BLaER1 (cell line): ENCODE data around the gene POLR1C.
"Not testable (repeated sequence)": the region's sequence is repeated elsewhere in the genome, so short reads cannot be mapped to it uniquely, and the experiment has no call there.

Experiments used
- H3K27ac ChIP-seq: shearing (Covaris generic); formaldehyde crosslinking; 2 replicates; pipeline ENCODE4 v1.8.1; 2022
- H3K27me3 ChIP-seq: shearing (Covaris generic); formaldehyde crosslinking; 2 replicates; pipeline ENCODE4 v1.8.1; 2022
- H3K36me3 ChIP-seq: shearing (Covaris generic); formaldehyde crosslinking; 2 replicates; pipeline ENCODE4 v1.8.1; 2022
- H3K4me1 ChIP-seq: shearing (Covaris generic); formaldehyde crosslinking; 2 replicates; pipeline ENCODE4 v1.8.1; 2022
- H3K4me2 ChIP-seq: shearing (Covaris generic); formaldehyde crosslinking; 2 replicates; pipeline ENCODE4 v1.8.1; 2022
- H3K4me3 ChIP-seq: shearing (Covaris generic); formaldehyde crosslinking; 2 replicates; pipeline ENCODE4 v1.8.1; 2022
- H3K9ac ChIP-seq: shearing (Covaris generic); formaldehyde crosslinking; 2 replicates; pipeline ENCODE4 v1.8.1; 2022
- H3K9me3 ChIP-seq: shearing (Covaris generic); formaldehyde crosslinking; 2 replicates; pipeline ENCODE4 v1.8.1; 2022
- H4K20me1 ChIP-seq: shearing (Covaris generic); formaldehyde crosslinking; 2 replicates; pipeline ENCODE4 v1.8.1; 2022
- Cebpa-rat ChIP-seq: shearing (Covaris generic); IDR thresholded peaks from 2 replicates; pipeline ENCODE4 v1.8.1; 2022

Gene POLR1C

DNA sequence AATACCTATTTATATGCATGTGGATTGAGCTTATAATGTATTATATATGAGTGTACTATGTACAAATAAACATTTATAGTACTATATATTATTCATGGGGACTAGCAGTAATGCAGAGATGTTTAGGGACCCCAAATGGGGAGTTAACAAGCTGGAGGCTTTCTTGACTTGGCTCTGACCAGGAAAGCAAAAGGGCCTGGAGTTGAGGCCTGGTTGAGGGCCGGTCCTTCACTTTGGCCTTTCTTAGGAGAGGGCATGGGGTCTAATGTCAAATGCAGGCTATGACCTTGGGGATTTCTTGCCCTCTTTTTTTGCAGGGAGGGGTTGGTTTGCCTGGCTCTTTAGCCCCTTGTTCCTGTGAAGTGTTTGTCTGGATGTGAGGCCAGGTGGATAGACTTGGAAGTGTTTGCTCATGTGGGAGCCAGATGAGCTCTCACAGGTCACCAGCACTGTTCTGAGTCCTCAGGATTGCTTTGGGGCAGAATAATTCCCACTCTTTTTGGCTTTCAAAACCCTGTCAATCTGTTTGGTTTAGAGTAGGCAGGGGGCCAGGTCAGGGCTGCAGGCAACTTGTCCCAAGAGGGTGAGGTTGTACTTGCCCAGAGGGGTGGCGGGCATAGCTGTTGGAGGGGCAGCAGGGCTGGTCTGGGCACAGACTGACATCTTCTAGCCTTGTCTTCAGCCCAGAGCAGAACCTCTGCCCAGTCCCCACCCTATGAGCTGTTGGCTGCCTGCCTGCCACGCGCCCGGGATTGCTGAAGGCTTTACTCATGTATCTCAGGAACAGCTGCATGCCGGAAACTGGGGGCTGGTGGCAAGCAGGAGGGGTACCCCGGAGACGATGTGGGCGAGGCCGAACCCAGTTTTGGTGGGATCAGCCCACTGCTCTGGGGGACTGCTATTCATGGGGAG, 24.9 kb upstream of the POLR1C start:
- Histone ChIP-seq H3K9ac (no peak overlapping the region), H3K9me3 (no peaks in the 10 kb centered on the region), H4K20me1 (peaks cover 53% of the 10 kb centered on the region), H3K36me3 (peaks cover 51% of the 10 kb centered on the region), H3K27ac (no peak overlapping the region), H3K4me1 (peaks cover 22% of the 10 kb centered on the region), H3K27me3 (no peaks in the 10 kb centered on the region), H3K4me3 (no peak overlapping the region), H3K4me2 (no peak overlapping the region)
- TF ChIP-seq Cebpa-rat = no peak

DNA sequence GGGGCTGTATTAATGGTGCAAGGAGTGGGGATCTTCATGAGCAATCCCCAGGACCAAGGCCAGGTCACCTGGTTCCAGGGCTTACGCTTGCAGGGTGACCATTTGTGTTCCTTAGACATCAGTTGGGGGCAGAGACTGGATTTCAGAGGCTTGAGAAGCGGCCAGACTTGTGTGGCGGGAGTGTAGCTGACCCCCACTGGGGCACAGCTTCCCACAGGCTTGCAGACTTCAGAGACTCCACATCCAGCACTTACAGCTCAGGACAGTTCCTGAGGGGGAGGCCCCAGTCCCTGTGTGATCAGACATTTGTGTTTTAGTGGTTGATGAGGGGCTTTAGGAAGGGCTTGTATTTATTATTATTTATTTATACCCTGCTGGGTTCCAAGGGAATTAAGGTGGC, 24.2 kb upstream of the POLR1C start:
- Histone ChIP-seq H3K4me1 (peaks cover 24% of the 10 kb centered on the region), H3K27me3 (no peaks in the 10 kb centered on the region), H3K4me2 (no peak overlapping the region), H3K27ac (no peak overlapping the region), H3K36me3 (peaks cover 52% of the 10 kb centered on the region), H3K9me3 (no peaks in the 10 kb centered on the region), H4K20me1 (peaks cover 60% of the 10 kb centered on the region), H3K9ac (no peak overlapping the region), H3K4me3 (no peak overlapping the region)
- TF ChIP-seq Cebpa-rat = no peak

DNA sequence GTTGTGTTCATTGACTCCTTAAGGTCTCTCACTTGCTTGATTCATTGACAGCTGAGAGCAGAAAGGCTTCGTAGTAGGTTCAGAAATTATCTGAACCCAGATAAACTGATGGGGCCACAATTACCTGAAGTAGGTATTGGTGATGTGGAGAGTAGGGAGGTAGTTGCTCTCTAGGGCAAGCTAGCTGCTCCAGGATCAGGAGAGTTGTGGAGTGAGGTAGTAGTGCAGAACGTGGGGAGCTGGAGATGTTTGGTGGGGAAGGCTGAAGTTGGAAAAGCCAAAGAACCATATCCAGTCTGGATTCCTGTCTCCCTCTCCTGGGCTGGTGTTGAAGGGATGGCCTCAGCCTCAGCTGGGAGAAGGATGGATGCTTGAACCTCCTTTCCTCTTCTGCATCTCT, 23.7 kb upstream of the POLR1C start:
- Histone ChIP-seq H3K27ac (no peak overlapping the region), H3K36me3 (peaks cover 58% of the 10 kb centered on the region), H3K4me2 (no peak overlapping the region)

DNA sequence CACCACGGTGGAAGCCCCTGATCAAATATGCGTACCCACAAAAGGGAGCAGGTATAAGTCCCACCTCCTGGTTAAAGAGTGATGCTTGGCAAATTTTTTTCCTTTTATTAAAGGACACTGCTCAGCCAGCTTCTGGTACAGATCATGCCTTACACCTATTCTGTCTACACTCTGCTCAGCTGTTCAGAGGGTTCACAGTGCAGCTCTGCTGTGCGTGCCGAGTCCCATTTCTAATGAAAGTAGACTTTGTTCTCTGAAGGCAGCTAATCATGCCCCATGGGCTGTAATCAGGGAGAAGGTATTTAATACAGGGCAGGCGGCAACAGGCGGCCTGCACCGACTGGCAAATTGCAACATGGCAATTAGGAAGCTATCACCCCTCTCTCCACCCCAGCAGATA, 23.1 kb upstream of the POLR1C start:
- Histone ChIP-seq H3K4me1 (peaks cover 24% of the 10 kb centered on the region), H3K27ac (no peak overlapping the region), H3K9ac (no peak overlapping the region), H3K9me3 (no peaks in the 10 kb centered on the region), H3K36me3 (peaks cover 64% of the 10 kb centered on the region), H3K4me2 (no peak overlapping the region), H4K20me1 (peaks cover 65% of the 10 kb centered on the region), H3K27me3 (no peaks in the 10 kb centered on the region), H3K4me3 (no peak overlapping the region)
- no peak for TF ChIP-seq Cebpa-rat

More for the DNA sequence above, 23.7 kb upstream of the POLR1C start:
- H3K9ac ChIP-seq = no peak overlapping the region
- peaks cover 63% of the 10 kb centered on the region for H4K20me1 ChIP-seq
- H3K4me1 ChIP-seq = peaks cover 24% of the 10 kb centered on the region
- TF ChIP-seq Cebpa-rat = no peak
- no peaks in the 10 kb centered on the region for H3K27me3 ChIP-seq
- no peak overlapping the region for H3K4me3 ChIP-seq
- no peaks in the 10 kb centered on the region for H3K9me3 ChIP-seq

DNA sequence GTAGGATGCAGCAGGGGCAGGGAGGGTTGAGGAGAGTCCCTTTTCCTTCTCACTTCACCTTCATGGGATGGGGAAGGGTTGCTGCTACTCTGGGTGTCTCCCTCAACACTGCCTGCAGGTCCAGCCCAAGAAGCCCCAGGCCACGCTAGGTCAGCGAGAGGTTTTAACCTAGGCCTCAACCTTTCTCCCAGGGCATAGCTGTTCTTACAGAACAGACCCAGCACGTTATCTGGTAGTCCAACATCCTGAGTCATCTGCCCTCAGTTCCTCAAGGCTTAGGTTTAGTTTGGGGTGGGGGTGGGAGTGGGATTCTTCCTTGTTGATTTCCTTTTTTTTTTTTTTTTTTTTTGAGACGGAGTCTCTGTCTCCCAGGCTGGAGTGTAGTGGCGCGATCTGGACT, 22.6 kb upstream of the POLR1C start:
- no peak overlapping the region for H3K4me3 ChIP-seq
- H4K20me1 ChIP-seq = peaks cover 70% of the 10 kb centered on the region
- no peak overlapping the region for H3K27ac ChIP-seq
- TF ChIP-seq Cebpa-rat = no peak
- H3K4me1 ChIP-seq = peaks cover 24% of the 10 kb centered on the region
- H3K4me2 ChIP-seq = no peak overlapping the region
- H3K27me3 ChIP-seq = no peaks in the 10 kb centered on the region
- H3K36me3 ChIP-seq = peaks cover 69% of the 10 kb centered on the region
- H3K9me3 ChIP-seq = no peaks in the 10 kb centered on the region
- H3K9ac ChIP-seq = no peak overlapping the region

DNA sequence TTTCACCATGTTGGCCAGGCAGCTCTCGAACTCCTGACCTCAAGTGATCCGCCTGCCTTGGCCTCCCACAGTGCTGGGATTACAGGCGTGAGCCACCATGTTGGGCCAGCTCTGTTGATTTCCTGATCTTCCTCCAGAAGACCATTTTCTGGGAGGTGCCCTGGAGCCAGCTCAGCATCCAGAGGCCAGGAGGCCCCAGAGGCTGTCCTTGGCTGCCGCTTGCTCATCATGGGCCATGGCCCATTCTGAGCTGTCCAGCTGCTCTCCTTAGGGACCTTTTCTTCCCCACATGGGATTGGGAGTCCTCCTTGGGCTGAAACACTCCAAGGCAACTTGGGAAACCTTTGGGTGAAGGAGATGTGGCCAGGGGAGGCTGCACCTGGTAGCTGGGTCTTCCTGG, 22.1 kb upstream of the POLR1C start:
- Histone ChIP-seq H3K4me2 (peak overlapping the region; percentile 46), H4K20me1 (peaks cover 72% of the 10 kb centered on the region), H3K27me3 (no peaks in the 10 kb centered on the region), H3K9ac (0 out of 2 replicates have a peak overlapping the region, but pooled peaks have one; percentile 48), H3K27ac (peak overlapping the region; percentile 34; the same call in 1 of the 2 replicates), H3K4me3 (no peak overlapping the region), H3K4me1 (peaks cover 24% of the 10 kb centered on the region), H3K9me3 (no peaks in the 10 kb centered on the region), H3K36me3 (peaks cover 73% of the 10 kb centered on the region)
- no peak for TF ChIP-seq Cebpa-rat

DNA sequence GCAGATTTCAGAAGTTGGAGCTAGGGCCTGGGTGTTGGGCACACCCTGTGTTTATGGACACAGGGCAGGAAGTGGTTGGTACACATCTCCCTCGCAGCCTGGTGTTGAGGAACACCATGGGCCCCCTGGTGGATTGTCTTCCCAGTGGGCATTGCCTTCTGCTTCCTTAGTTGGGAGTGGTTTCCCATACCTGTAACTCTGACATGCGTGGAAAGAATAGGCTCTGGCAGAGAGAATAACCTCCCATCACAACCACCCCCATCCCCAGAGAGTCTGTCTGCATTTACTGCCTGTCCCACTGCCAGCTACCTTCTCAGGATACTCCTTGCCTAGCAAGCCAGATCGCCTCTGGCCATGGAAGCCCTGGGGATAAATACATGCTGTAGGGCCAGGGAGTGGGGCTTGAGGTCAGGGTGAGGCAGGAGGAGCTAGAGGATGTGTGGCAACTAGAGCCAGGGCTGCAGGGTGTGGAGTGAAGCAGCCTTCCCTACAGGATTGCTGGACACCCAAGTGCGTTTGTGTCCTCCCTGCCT, 21.4 kb upstream of the POLR1C start:
- no peak for TF ChIP-seq Cebpa-rat
- H3K9me3 ChIP-seq = no peaks in the 10 kb centered on the region
- H3K27ac ChIP-seq = peak overlapping the region; percentile 34; the same call in 1 of the 2 replicates
- H3K36me3 ChIP-seq = peaks cover 80% of the 10 kb centered on the region
- no peaks in the 10 kb centered on the region for H3K27me3 ChIP-seq
- peaks cover 24% of the 10 kb centered on the region for H3K4me1 ChIP-seq
- no peak overlapping the region for H3K4me3 ChIP-seq
- peak overlapping the region; percentile 48; the same call in 1 of the 2 replicates for H3K9ac ChIP-seq
- H3K4me2 ChIP-seq = peak overlapping the region; percentile 46
- peaks cover 72% of the 10 kb centered on the region for H4K20me1 ChIP-seq

DNA sequence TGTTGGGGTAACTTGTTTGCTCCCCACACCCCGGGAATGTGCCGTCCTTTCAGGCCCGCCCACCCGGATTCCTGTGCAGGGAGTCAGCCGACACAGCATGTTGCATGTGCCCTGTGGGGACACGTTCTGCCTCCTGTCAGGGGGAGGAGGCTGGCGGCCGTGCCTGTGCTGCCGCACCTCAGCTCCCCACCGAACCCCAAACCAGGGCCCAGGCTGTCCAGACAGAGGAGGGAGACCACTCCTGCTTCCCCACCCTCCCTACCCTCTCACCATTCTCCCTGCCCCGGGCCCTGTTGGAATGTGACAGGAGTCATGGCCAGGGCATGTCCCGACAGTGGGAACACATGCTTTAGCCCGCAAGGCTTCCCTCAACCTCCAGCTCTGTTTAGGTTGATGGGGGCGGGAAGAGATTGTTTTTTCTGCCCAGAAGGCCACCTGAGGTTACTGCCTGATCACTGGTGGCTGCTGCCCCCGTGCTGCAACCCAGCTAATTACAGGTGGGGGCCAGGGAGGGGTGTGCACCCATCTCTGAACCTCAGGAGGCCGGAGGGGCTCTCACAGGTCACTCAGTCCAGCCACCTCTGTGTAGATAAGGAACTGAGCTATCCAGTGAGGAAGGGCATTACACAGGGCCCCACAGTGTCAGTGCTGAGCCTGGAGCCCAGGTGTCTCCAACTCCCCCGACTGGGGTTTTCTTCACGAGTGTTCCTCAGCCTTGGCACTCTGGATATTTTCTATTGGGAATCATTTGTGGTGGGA, 20.3 kb upstream of the POLR1C start:
- Histone ChIP-seq H4K20me1 (peaks cover 79% of the 10 kb centered on the region), H3K27ac (no peak overlapping the region; the same call in 1 of the 2 replicates), H3K4me1 (peaks cover 24% of the 10 kb centered on the region), H3K4me2 (no peak overlapping the region; the same call in 1 of the 2 replicates), H3K4me3 (no peak overlapping the region), H3K27me3 (no peaks in the 10 kb centered on the region), H3K36me3 (peaks cover 91% of the 10 kb centered on the region), H3K9ac (peak overlapping the region; percentile 48; the same call in 1 of the 2 replicates), H3K9me3 (no peaks in the 10 kb centered on the region)
- TF ChIP-seq Cebpa-rat = no peak

DNA sequence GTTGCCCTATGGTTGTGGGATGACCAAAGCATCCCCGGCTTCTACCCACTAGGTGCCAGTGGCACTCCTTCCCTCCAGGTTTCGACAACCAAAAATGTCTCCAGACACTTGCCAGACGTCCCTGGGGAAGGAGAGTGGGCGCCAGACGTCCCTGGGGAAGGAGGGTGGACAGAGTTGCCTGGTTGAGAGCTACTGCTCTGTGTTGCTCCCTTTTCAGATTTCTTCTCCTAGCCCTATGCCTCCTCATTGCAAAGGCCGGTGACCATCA, 19.8 kb upstream of the POLR1C start:
- Histone ChIP-seq H3K4me1 (peaks cover 24% of the 10 kb centered on the region), H3K9me3 (no peaks in the 10 kb centered on the region), H3K36me3 (peaks cover 91% of the 10 kb centered on the region), H4K20me1 (peaks cover 74% of the 10 kb centered on the region), H3K4me3 (no peak overlapping the region), H3K4me2 (no peak overlapping the region), H3K27me3 (no peaks in the 10 kb centered on the region), H3K27ac (no peak overlapping the region; the same call in 1 of the 2 replicates), H3K9ac (no peak overlapping the region)
- no peak for TF ChIP-seq Cebpa-rat

DNA sequence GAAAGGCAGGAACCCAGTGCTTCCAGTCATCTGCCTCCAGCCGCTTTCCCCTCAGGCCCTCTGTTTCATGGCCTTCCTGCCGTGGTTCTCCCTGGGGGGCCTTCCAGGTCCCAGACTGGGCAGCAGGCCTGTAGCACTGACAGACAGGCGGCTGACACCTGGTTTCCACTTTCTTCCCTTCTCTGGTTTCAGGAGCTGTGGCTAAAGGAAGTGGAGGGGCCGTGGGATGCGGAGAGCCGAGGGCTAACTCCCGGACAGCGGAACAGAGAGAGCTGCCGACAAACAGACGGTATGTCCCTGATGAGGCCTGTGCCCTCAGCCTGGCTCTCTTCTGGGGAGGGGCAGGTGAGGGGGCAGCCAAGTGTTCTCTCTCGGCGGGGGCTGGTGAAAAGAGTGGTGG, 19.2 kb upstream of the POLR1C start:
- Histone ChIP-seq H3K36me3 (peaks cover 91% of the 10 kb centered on the region), H3K4me1 (peaks cover 24% of the 10 kb centered on the region), H3K27me3 (no peaks in the 10 kb centered on the region)

DNA sequence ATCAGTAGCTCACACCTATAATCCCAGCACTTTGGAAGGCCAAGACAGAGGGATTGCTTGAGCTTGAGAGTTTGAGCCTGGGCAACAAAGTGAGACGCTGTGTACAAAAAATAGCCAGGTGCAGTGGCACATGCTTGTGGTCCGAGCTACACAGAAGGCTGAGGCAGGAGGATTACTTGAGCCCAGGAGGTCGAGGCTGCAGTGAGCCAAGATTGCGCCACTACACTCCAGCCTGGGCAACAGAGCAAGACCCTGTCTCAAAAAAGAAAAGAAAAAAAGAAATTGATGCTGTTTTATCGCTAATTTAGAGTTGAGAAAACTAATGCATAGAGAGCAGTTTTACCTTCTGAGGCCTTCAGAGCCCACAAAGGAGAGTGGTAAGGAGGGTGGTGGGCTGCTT, 18.6 kb upstream of the POLR1C start:
- Histone ChIP-seq H3K36me3 (peaks cover 91% of the 10 kb centered on the region), H3K4me1 (peaks cover 24% of the 10 kb centered on the region), H4K20me1 (peaks cover 74% of the 10 kb centered on the region)
- H3K4me3 ChIP-seq, H3K9ac ChIP-seq, H3K9me3 ChIP-seq, H3K4me2 ChIP-seq, H3K27me3 ChIP-seq, H3K27ac ChIP-seq: not testable (repeated sequence)

More for the DNA sequence above, 19.2 kb upstream of the POLR1C start:
- Histone ChIP-seq H3K9ac (no peak overlapping the region), H4K20me1 (peaks cover 74% of the 10 kb centered on the region), H3K9me3 (no peaks in the 10 kb centered on the region), H3K4me3 (no peak overlapping the region), H3K27ac (no peak overlapping the region), H3K4me2 (no peak overlapping the region)
- no peak for TF ChIP-seq Cebpa-rat
